HG03565 (cell line): Measurements from ENCODE around the gene GOLIM4.
A peak's percentile ranks its signal among the peaks of the same experiment; 100 is the strongest.
"Not testable (repeated sequence)": the region's sequence is repeated elsewhere in the genome, so short reads cannot be mapped to it uniquely, and the experiment has no call there.

Source experiments
- ATAC-seq: cut with Tn5 transposase; IDR thresholded peaks from one replicate; pipeline ENCODE4 v1.9.1; 2021; ENCODE audit warnings: mild to moderate bottlenecking, moderate library complexity; ENCODE audit not compliant: unreplicated experiment

Gene GOLIM4

DNA sequence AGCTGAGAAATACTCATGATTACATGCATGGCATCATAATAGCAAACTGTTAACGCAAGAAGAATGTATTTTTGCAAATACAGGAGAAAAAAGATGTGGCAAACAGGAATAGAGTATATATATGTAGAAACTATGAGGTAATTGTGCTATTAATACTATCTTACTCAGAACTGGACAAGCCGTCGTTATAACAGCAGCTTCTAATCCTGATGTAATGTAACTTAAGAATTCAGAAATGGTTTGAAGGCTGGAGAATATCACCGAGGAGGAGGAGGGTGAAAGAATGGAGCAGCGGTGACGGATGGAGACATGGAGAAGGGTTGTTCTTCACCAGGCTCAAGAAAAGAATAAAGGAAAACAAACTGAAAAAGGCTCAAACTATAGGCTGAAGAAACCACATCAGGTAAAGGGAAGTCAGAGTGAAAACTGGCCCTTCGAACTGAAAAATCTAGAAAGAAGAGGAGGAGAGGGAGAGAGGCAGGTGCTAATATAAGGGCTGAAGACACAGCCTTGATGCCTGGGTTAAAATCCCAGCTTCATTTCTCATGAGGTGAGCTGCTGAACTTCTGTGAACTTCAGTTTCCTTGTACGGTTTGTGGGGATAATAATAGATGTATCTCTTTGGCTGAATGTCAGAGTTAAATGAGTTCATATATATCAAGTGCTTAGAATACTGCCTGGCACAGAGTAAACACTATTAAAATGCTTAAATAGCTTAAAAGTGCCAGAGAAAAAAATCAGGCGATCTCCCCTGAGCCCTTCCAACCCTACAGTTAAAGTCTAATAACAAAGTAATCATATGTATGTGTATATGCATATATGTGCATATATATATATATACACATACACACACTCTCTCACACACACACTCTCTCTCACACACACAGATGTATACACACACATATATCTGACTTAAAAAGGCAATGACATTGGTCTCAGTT, 43.9 kb downstream of the GOLIM4 start:
- peak; percentile 59 for ATAC-seq

DNA sequence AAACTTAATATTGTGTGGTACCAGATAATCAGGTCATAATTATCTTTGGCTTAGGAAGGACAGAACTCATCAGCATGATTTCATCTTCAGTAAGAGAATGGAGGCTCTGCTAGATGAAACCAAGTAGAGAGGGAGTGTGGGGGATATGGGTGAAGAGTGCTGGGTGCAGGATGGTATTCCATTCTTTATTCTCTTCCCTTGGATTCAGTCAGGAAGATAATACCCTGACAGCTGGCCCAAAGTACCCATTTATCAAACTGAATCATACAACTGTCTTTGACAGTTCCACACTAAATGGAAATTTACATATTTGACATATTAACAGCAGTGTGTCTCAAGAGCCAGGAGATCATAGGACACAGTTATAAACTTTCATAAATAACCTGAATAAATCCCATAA, 44.7 kb downstream of the GOLIM4 start:
- no peak for ATAC-seq

DNA sequence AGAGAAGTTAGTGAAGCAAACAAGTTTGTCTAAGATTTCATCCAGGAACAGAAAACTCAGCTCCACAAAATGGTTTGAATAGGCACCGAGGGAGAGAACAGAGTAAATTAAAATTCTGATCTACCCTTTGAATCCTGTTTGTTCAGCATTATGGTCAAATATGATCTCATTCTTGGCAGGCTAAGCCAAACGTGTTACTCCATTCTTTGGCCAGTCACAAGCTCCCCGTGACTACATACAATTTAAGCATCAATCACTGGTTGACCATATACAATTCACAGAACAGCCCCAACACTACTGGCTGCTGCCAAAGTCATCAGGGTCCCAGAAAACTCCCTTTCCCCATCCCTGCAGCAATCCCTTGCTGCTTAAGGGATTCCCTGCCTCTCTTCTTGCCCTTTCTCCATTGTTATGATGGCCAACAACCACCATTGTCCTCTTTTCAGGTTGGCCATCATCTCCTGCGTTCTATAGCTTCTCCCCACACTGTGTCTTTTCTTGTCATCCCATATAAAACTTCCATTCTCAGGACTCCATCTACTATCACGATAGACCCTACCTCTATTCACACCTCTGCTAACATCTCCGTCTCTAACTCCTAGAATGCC, 46.3 kb downstream of the GOLIM4 start:
- ATAC-seq: no peak

DNA sequence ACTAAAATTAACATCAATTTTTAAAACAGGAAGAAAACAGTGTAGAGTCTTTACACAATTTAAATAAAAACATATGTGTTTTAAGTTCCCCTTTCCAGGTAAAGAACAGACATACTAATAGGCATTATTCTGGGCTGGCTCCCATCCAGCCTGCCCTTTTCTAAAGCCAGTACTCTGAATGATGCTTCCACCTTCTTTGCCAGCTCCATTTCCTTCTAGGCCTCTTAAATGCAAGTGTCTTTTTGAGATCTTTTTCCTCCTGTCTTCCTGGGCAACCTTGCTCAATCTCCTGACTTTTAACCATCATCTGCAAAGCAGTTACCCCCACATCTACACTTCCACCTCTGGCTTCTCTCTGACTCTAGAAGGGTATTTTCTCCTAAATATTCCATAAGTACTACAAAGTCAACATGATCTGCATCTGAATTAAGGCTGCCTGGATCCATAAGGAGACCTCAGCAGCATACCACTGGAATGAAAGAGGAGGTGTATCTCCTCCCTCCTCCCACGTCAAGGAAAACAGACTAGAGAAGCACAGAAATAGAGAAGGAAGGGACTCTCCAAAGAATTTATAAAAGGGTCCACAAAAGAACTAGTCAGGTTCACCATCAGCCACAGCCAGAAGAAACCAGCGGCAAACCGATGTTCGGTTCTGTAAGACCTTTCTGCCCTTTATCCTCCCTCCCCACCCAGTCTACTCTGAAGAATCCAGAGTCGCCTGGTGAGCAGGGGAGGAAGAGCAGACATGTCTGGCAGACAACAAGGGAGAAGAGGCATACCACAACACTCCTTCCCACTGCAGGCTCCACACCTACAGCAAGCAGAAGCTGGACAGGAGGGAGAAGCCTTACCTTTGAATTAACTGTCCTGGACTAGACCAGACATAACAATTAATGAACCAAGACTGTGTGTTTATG, 47.1 kb downstream of the GOLIM4 start:
- no peak for ATAC-seq

DNA sequence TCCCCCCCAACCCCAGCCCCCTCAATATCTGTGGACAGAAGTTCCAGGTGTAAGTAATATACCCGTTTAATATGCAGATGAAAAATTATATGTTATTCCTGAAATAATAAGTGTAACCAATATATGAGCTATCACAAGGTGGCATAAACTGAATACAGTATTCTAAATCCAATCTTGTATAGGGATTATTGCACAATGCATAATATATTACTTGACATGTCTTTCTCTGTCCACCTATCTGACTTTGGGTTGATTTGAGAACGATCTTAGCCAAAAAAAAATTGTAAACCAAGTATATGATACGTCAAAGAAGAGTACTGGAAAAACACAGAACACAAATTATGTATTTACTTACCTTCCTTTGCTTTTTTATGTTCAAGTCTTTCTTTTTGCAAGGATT, 47.8 kb downstream of the GOLIM4 start:
- ATAC-seq: no peak

DNA sequence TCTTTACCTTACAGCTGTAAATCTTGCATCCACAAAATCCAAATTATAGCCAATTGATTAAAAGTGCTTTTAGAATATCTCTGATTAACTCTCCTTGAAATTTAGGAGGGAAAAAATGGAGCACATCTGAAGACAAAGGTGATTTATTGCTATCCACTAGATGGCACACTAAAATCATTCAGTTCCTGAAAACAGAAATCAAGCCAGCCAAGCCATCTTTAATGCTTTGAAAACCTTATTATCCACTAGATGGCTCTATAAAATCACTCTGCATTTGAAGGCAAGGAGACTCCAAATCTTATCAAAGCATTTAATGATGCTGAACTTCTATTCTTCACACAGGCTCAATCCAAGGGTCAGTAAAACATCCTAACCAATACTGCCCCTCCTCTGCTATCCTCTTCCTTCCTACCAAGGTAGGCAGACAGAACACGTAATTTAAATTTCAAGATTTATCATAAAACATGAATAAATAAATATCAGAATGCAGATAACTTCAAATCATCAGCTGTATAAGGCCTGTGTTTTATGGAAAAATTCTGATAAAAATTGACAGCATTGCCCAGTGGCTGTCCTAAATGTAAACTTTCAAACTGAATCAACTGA, 48.4 kb downstream of the GOLIM4 start:
- ATAC-seq: peak; percentile 82

DNA sequence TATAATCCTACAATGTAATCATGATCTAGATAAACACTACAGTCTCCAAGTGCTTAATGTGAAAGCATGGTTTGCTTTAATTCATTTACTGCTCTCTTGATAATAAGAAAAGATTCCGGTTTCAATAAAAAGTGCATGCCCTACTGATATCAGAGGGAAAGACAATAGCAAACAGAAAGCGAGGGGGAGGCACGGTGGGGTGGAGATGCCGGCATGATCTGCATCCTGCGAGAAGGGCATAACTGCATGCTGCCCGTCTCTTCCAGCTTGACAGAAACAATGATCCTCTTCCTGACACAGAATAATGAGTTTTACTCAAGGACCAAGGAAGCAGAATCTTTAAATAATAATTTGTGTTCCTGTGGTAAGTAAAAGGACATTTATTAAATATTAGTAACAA, 51.7 kb downstream of the GOLIM4 start:
- no peak for ATAC-seq

DNA sequence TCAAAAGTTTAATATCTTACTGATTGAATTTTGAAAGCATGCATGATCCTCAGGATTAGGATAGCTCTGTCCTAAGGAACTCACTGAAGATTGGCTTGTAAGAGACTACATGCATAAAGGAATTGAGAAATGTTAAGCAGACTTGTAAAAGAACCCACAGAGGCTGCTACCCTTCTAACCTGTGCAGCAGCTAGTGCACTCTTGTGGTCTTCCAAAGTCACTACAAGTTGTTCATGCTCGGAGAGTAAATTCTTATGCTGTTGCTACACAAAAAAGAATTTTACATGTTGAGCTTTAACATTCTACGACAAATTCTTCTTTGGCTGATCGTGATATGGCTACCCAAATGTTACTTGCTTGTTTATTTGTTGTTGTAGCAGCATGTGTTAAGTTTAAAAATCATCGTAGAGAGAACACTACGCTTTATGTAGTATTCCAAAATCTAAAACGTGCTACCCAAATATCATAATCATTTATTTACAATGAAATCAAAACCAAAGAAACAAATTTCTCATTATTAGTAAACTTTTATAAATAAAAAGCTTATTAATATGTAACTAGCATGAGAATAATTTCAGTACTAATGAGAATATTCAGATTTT, 55.0 kb downstream of the GOLIM4 start:
- peak; percentile 84 for ATAC-seq

DNA sequence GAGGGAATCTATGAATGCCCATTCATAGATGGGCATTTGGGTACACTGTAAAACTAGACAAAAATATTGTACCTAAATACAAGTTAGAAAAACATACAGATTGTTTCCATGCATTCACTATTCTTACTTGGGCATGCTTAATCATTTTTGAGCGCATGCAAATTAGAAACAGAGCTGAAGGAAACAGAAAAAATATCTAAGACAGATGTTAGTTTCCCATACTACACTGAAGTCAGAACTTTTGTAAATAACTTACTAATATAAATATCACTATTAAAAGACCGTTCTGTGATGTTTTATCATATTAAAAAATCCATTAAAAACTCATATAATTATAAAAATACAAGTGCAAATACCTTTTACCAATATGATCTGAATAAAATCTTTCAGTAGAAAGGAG, 58.7 kb downstream of the GOLIM4 start:
- ATAC-seq: no peak

DNA sequence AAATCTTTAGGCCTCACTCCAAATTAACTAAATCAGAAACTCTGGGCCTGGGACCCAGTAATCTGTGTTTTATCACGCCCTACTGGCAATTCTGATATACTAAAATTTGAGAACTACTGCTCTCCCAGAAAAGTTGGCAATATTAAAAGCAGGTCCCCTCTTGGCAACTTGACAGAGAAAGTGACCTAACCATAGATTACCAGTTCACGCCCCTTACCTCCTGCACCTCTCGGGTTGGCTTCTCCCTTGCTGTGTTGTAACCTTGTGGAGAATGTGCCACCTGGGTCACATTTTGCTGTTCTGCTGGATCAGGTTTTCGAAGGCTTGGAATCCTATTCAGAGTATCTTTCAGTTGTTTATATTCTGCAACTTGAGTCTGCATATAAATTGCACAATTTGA, 59.1 kb downstream of the GOLIM4 start:
- ATAC-seq: no peak

DNA sequence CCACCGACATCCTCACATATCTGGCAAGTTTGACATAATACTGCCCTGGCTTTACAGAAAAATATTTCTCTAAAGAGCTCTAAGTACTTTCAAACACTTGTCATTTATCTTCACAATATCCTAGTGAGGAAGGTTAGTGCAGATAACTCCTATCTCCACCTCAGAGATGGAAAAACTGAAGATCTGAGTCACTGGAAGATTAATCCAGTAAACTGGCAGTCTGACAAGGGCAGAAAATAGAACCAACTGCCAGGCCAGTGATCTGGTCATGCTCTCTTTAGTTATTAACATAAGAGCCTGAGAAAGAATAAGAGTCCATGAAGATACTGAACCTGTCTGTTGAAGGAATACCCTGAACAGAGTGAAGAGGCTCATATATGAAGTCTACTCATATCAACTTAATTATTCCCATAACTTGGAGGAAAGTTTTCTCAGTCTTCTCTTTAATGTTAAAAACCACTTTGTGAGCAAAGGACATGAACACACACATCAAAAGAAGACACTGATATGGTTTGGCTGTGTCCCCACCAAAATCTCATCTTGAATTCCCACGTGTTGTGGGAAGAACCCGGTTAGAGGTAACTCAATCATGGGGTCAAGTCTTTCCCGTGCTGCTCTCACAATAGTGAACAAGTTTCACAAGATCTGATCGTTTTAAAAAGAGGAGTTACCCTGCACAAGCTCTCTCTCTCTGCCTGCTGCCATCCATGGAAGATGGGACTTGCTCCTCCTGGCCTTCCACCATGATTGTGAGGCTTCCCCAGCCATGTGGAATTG, 61.4 kb downstream of the GOLIM4 start:
- ATAC-seq: no peak

DNA sequence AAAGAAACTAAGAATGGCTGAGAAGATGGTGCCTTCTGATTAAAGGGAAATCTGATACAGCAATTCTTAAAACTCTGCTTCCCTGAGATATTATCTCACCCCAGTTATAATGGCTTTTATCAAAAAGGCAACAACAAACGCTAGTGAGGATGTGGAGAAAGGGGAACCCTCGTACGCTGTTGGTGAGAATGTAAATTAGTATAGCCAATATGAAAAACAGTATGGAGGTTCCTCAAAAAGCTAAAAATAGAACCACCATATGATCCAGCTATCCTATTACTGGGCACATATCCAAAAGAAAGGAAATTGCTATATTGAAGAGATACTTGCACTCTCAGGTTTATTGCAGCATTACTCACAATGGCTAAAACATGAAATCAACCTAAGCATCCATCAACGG, 65.1 kb downstream of the GOLIM4 start:
- no peak for ATAC-seq

DNA sequence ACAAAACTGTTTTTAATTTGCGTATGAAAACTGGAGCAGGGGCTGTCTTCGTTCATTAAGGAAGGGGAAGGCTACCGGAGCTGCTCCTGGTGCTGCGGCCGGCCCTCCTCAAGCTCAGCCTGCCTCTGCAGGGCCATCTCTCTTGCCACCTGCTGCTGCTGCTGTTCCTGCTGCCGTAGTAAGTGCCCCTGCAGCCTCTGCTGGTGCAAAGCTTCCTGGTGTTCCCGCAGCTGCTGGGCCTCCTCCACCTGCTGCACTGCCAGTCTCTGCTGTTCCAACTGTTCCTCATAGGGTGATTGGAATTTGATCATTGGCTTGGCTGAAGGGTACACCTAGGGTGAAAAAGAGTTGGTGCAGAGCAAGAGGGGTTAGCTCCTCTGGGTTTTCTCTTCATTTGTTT, 66.0 kb downstream of the GOLIM4 start:
- no peak for ATAC-seq

DNA sequence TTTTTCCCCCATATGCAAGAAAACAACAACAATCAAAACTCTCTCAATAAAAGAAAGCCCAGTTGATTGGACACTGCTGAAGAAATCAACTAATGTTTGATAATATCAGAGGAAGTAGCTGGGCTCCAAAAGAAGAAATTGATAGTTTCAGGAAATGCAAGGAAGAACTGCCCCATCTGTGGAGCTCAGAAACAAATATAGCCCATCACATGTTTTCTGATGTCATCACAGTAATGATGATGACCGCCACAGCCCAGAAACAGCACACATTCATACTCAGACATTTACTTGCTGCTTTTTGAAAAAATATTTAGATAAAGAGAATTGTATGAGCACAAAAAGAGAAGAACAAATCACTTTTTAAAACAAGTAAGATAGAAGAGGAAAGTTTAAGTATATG, 67.6 kb downstream of the GOLIM4 start:
- no peak for ATAC-seq

DNA sequence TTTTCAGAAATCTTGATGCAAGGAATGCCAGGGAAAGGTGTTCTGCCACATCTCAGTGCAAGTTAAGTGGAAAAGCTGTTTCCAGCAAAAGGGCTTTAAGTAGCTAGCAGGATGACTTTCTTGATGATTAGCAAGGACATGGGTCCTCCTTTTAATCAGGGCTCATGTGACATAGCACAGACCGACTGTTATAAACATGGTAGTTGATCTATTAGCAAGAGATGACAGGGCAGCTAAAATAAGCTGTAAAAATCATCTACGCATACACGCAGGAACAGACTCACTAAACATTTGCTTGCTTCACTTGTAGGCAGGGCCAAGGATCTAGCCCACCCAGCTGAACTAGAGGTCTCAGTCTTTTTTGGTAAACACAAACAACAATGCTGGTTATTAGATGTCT, 69.0 kb downstream of the GOLIM4 start:
- ATAC-seq: no peak

DNA sequence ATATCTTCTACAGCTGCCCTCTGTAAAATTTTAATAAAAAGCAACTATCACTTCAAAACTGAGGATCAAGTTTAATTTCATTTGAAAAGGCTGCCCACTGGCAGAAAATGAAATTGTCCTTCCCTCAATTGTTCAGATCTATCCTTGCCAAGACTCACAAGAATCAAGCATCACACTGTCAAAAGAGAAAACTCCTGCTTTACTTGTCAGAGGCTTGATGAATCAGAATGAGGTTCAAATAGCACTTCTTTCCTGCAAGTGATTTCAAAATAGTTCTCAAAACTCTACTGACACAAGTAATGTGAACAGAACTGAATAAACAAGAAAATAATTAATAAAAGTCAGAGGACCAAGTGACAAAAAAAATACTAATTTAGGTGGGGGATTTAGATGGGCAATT, 70.6 kb downstream of the GOLIM4 start:
- ATAC-seq: no peak

DNA sequence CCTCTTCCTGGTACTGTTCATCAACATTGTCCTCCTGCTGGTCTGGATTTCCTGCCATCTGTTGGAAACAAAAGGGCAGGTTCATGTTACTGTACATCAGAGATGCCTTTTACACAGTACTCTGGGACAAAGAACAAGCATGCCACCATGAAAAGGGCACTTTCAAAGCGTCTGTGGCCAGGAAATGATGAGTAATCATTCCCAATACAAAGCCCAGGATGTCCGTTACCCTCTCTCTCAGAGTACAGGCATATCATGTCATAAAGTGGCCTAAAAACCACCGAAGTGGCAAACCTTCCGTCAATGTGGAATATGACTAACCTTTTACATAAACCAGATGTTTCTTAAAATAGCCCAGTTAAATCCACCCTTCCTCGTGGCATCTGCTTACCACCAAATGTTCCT, 71.2 kb downstream of the GOLIM4 start:
- ATAC-seq: no peak

DNA sequence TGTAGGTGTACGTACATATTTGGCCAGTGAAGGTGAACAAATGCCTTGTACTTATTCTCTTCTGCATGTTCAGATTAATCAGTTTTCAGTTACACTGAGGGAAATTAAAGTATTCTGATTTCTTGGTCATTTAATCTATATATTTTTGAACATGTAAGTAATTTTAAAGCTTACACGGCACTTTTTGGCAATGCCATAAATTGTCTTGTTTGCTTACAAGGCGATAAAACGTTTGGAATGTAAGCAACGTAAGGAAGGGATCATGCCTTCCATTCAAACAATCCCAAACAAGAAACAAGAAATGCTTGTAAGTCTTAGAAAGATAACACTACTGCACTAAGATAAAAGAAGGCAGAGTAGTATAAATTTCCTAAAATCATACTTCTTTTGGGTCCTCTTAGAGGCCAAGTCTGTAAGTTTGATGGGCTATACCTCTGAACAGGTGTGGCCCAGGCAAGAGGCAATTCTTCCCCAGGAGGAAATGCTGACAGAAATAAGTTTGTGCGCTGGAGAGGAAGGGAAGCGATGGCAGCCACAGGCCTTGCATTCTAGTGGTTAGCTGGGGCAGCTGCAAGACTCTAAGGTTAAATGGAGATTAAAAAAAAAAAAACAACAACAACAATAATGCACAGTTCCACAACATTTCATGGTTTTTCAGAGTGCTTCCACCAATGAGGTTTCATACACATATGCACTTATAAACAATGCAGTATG, 73.8 kb downstream of the GOLIM4 start:
- ATAC-seq: no peak

DNA sequence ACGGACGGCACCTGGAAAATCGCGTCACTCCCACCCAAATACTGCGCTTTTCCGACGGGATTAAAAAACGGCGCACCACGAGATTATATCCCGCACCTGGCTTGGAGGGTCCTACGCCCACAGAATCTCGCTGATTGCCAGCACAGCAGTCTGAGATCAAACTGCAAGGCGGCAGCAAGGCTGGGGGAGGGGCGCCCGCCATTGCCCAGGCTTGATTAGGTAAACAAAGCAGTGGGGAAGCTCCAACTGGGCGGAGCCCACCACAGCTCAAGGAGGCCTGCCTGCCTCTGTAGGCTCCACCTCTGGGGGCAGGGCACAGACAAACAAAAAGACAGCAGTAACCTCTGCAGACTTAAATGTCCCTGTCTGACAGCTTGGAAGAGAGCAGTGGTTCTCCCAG, 84.4 kb downstream of the GOLIM4 start:
- ATAC-seq: not testable (repeated sequence)
